Measurements from ENCODE around the gene RPS19. TPM values are rescaled to one million over a fixed set of nuclear protein-coding genes. Genes with fewer than 3 reads are reported as not detected.
"Not testable (repeated sequence)": the region's sequence is repeated elsewhere in the genome, so short reads cannot be mapped to it uniquely, and the experiment has no call there.

Gene RPS19
- total and polyA plus RNA-seq, 9 donors = 2,442 to 4,411 (median 2,569) TPM

- Histone ChIP-seq H3K36me3 (ENCODE audit: control insufficient read depth, insufficient read depth, low read length) (no peaks in the 10 kb centered on the region), H3K27me3 (ENCODE audit: control insufficient read depth, insufficient read depth, low read length) (peaks cover 96% of the 10 kb centered on the region), H3K27ac (ENCODE audit: low read length) (no peak overlapping the region), H3K4me3 (ENCODE audit: low read length) (no peak overlapping the region), H3K9me3 (replicated peaks; ENCODE audit: control insufficient read depth, low read depth, low read length) (no peaks in the 10 kb centered on the region), H3K4me1 (ENCODE audit: control insufficient read depth, insufficient read depth, low read length) (no peaks in the 10 kb centered on the region)
- 5% methylated on average over 21 of the region's 21 CpGs for WGBS (ENCODE audit: insufficient coverage)
- no peak for DNase-seq
These were observed 53.7 kb downstream of the RPS19 start for GRCh38 chr19:41913538-41914423.

GRCh38 chr19:41914424-41914834, 54.4 kb downstream of the RPS19 start:
- peaks cover 95% of the 10 kb centered on the region for H3K27me3 ChIP-seq (ENCODE audit: control insufficient read depth, insufficient read depth, low read length)
- H3K27ac ChIP-seq (ENCODE audit: low read length); DNase-seq; H3K4me3 ChIP-seq (ENCODE audit: low read length); H3K4me1 ChIP-seq (ENCODE audit: control insufficient read depth, insufficient read depth, low read length); H3K9me3 ChIP-seq (replicated peaks; ENCODE audit: control insufficient read depth, low read depth, low read length); H3K36me3 ChIP-seq (ENCODE audit: control insufficient read depth, insufficient read depth, low read length): not testable (repeated sequence)
- no CpG with 5 or more reads among the region's 5 CpGs for WGBS (ENCODE audit: insufficient coverage)

DNA sequence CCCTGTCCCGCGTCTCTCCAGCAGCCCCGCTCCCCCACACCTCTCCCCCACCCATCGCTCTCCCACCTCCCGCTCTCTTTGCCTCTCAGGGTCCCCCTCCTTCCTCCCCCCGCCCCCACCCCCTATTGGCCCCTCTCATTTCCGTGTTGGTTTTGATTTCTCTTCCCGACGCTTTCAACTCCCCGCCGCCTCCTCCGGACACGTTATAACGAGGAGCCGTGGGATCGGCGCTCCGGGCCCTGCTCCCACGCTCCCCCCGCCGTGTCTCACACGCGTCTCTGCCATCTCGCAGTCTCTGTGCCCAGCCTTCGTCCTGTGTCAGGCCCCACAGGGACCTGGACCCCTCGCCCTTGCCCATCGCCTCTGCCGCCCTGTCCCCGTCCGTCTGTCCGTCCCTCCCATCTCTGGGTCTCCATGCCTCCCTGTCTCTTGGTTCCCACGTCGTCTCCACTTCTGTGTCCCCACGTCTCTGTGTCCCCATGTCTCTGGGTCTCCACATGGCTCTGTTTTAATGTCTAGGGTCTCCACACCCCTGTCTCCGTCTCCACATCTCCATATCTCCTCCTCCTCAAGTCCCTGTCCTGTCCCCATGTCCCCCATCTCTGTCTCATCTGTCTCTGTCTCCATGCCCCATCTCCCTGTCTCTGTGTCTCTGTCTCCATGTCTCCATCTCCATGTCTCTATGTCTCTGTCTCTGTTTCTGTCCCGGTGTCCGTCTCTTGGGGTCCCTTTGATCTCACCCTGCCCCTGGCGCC, 55.1 kb downstream of the RPS19 start:
- DNase-seq = no peak
- Histone ChIP-seq H3K27me3 (ENCODE audit: control insufficient read depth, insufficient read depth, low read length) (peaks cover 98% of the 10 kb centered on the region), H3K4me3 (ENCODE audit: low read length) (no peak overlapping the region), H3K9me3 (replicated peaks; ENCODE audit: control insufficient read depth, low read depth, low read length) (no peaks in the 10 kb centered on the region), H3K36me3 (ENCODE audit: control insufficient read depth, insufficient read depth, low read length) (no peaks in the 10 kb centered on the region), H3K4me1 (ENCODE audit: control insufficient read depth, insufficient read depth, low read length) (no peaks in the 10 kb centered on the region), H3K27ac (ENCODE audit: low read length) (no peak overlapping the region)
- WGBS (ENCODE audit: insufficient coverage) = under 1% methylated on average over 34 of the region's 38 CpGs

DNA sequence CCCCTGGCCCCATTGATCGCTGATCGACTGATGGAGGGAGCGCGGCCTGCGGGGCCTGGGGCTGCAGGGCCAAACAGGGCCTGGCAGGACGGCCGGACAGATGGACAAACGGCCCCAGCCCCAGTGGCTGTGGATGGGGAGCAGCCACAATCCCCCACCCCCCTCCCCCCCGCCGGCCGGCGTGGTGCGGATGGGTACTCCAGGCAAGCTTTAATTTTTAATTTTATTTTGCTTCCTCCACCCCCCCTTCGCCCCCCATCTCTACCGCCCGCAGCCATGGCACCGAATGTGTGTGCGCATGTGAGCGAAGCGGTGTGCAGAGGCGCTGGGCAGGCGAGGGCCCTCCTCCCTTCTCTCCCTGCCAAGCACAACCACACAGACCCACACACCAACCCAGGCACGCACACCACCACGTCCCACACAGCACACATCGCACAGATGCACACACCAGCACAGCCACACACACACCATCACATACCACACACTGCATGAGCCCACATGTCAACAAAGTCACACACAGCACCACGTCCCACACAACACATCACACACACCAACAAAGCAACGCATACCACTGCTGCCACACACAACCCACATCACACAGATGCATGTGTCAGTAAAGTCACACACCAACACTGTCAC, 55.8 kb downstream of the RPS19 start:
- H3K4me3 ChIP-seq (ENCODE audit: low read length) = no peak overlapping the region
- no peaks in the 10 kb centered on the region for H3K9me3 ChIP-seq (replicated peaks; ENCODE audit: control insufficient read depth, low read depth, low read length)
- H3K27ac ChIP-seq (ENCODE audit: low read length) = no peak overlapping the region
- H3K27me3 ChIP-seq (ENCODE audit: control insufficient read depth, insufficient read depth, low read length) = peaks cover 98% of the 10 kb centered on the region
- no peak for DNase-seq
- WGBS (ENCODE audit: insufficient coverage) = 34% methylated on average over 16 of the region's 27 CpGs
- H3K36me3 ChIP-seq (ENCODE audit: control insufficient read depth, insufficient read depth, low read length) = no peaks in the 10 kb centered on the region
- H3K4me1 ChIP-seq (ENCODE audit: control insufficient read depth, insufficient read depth, low read length) = peaks cover 2% of the 10 kb centered on the region

DNA sequence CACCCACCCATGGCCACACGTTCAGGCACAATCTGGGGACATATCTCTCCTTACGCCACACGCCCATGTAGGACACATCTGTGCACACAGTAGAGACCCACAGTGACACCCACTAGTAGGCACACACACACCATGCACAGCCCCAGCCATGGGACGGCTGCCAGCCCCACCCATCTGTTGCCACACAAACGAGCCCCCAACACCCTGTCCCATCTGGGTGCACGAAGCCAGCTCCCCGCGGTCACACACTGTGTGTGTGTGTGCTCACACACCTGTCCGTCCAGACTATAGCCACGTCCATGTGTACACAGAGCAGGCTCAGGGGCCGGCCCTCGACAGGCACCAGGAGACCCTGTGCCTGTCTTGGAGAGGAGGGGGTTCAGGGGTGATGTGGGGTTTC, 57.6 kb downstream of the RPS19 start:
- H3K27ac ChIP-seq (ENCODE audit: low read length) = no peak overlapping the region
- peaks cover 5% of the 10 kb centered on the region for H3K4me1 ChIP-seq (ENCODE audit: control insufficient read depth, insufficient read depth, low read length)
- no peaks in the 10 kb centered on the region for H3K36me3 ChIP-seq (ENCODE audit: control insufficient read depth, insufficient read depth, low read length)
- WGBS (ENCODE audit: insufficient coverage) = 47% methylated on average over 10 of the region's 12 CpGs
- DNase-seq = no peak
- peaks cover 98% of the 10 kb centered on the region for H3K27me3 ChIP-seq (ENCODE audit: control insufficient read depth, insufficient read depth, low read length)
- H3K4me3 ChIP-seq (ENCODE audit: low read length) = no peak overlapping the region
- H3K9me3 ChIP-seq (replicated peaks; ENCODE audit: control insufficient read depth, low read depth, low read length) = no peaks in the 10 kb centered on the region

DNA sequence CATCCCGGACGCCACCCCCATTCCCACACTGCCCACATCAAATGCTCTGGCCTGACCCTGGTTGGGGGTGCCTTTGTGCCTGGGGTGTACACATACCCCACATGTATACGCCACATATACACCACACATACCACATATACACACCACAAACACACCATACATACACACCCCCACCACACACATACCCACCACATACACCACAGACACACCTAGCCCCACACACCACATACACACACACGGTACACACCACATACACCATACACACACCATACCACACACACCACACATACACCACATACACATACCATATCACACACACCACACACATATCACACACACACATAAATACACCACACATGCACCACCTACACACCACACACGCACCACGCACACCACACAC, 58.0 kb downstream of the RPS19 start:
- Histone ChIP-seq H3K4me3 (ENCODE audit: low read length) (no peak overlapping the region), H3K27ac (ENCODE audit: low read length) (no peak overlapping the region), H3K27me3 (ENCODE audit: control insufficient read depth, insufficient read depth, low read length) (peaks cover 98% of the 10 kb centered on the region), H3K36me3 (ENCODE audit: control insufficient read depth, insufficient read depth, low read length) (no peaks in the 10 kb centered on the region), H3K4me1 (ENCODE audit: control insufficient read depth, insufficient read depth, low read length) (peaks cover 5% of the 10 kb centered on the region), H3K9me3 (replicated peaks; ENCODE audit: control insufficient read depth, low read depth, low read length) (no peaks in the 10 kb centered on the region)
- WGBS (ENCODE audit: insufficient coverage) = 89% methylated on average over 4 of the region's 6 CpGs
- DNase-seq = no peak

- H3K4me3 ChIP-seq (ENCODE audit: low read length) = no peak overlapping the region
- 78% methylated on average over 5 of the region's 5 CpGs for WGBS (ENCODE audit: insufficient coverage)
- H3K27me3 ChIP-seq (ENCODE audit: control insufficient read depth, insufficient read depth, low read length) = peaks cover 96% of the 10 kb centered on the region
- peaks cover 5% of the 10 kb centered on the region for H3K4me1 ChIP-seq (ENCODE audit: control insufficient read depth, insufficient read depth, low read length)
- no peak overlapping the region for H3K27ac ChIP-seq (ENCODE audit: low read length)
- no peak for DNase-seq
- H3K9me3 ChIP-seq (replicated peaks; ENCODE audit: control insufficient read depth, low read depth, low read length) = no peaks in the 10 kb centered on the region
- no peaks in the 10 kb centered on the region for H3K36me3 ChIP-seq (ENCODE audit: control insufficient read depth, insufficient read depth, low read length)
These were observed 58.7 kb downstream of the RPS19 start for GRCh38 chr19:41918653-41919244.

GRCh38 chr19:41919948-41920712, 60.1 kb downstream of the RPS19 start:
- H3K9me3 ChIP-seq (replicated peaks; ENCODE audit: control insufficient read depth, low read depth, low read length) = no peaks in the 10 kb centered on the region
- H3K27ac ChIP-seq (ENCODE audit: low read length) = no peak overlapping the region
- 87% methylated on average over 33 of the region's 33 CpGs for WGBS (ENCODE audit: insufficient coverage)
- peaks cover 95% of the 10 kb centered on the region for H3K27me3 ChIP-seq (ENCODE audit: control insufficient read depth, insufficient read depth, low read length)
- no peak for DNase-seq
- H3K4me1 ChIP-seq (ENCODE audit: control insufficient read depth, insufficient read depth, low read length) = peaks cover 5% of the 10 kb centered on the region
- no peaks in the 10 kb centered on the region for H3K36me3 ChIP-seq (ENCODE audit: control insufficient read depth, insufficient read depth, low read length)
- H3K4me3 ChIP-seq (ENCODE audit: low read length) = no peak overlapping the region

DNA sequence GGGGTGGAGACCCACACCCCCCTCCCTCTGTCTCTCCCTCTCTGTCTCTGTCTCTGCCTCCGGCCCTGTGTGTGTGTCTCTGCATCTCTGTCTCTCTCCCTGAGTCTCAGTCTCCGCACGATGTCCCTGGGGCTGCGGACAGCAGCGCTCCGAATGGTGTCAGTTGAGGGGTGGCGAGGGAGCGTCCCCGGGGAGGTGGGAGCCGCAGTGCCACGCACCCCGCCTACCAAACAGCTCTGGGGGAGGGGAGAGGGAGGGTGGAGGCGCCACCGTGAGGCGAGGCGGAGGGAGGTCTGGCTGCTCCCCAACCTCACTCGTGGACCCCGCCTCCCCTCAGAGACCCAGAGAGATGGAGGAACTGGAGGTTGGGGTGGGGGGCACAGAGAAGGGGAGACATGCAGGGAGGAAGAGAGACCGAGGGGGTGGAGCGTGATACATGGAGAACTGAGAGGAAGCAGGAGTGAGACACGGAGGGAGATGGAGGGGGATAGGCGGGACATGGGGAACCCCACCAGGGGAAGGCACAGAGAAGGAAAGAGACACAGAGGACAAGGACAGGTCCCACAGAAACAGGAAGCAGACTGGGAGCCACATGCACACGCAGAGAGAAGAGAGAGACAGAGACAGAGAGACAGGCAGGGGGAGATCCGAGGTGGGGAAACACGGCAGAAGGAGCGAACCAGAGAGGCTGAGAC, 61.0 kb downstream of the RPS19 start:
- H3K27me3 ChIP-seq (ENCODE audit: control insufficient read depth, insufficient read depth, low read length) = peaks cover 95% of the 10 kb centered on the region
- DNase-seq = no peak
- H3K4me3 ChIP-seq (ENCODE audit: low read length) = no peak overlapping the region
- no peak overlapping the region for H3K27ac ChIP-seq (ENCODE audit: low read length)
- H3K36me3 ChIP-seq (ENCODE audit: control insufficient read depth, insufficient read depth, low read length) = no peaks in the 10 kb centered on the region
- H3K9me3 ChIP-seq (replicated peaks; ENCODE audit: control insufficient read depth, low read depth, low read length) = no peaks in the 10 kb centered on the region
- 3% methylated on average over 17 of the region's 26 CpGs for WGBS (ENCODE audit: insufficient coverage)
- peaks cover 5% of the 10 kb centered on the region for H3K4me1 ChIP-seq (ENCODE audit: control insufficient read depth, insufficient read depth, low read length)
